Left colon (tissue), 2 donors: ENCODE data around the gene BCAS3. TPM values are rescaled to one million over a fixed set of nuclear protein-coding genes. Genes with fewer than 3 reads are reported as not detected.

Experiments
- ATAC-seq: fragments of 200-7000 bp; cut with Tn5 transposase; one replicate; pipeline ENCODE4 v1.9.1; 2020; ENCODE audit warnings: mild to moderate bottlenecking, moderate library complexity
- DNase-seq, 2 donors: peaks; one replicate each; pipeline ENCODE4 v3.0.0-alpha.2; 2020
- intact Hi-C, 2 donors: fragments of 100-400 bp; cut with DNase I in 1 of 2; cut with micrococcal nuclease in 1 of 2; formaldehyde crosslinking; loops; one replicate each; pipeline versions ENCODE4 v1.11.2 to v1.14.0; 2022; cut with DNase I, micrococcal nuclease
- total RNA-seq, 2 donors: library from RNA; stranded (reverse); fragmentation: NEBNext Ultra II Directional; extraction: Animal tissue kit (Norgen Biotek cat#: 25700); gene quantifications; one replicate each; pipeline ENCODE4 v1.2.1, GENCODE V29; 2021
- donor health status: DM: no; HTN: no; CAD: no.
- donor health status: DM: yes; HTN: yes; CAD: no.

Gene BCAS3
- total RNA-seq, 2 donors from 2014 or later, result 19.9 to 20.2 TPM

- intact Hi-C loops, result no loop called here
- ATAC-seq, result no peak
Observed at GRCh38 chr17:61362396-61362795, 684.7 kb downstream of the BCAS3 start.

GRCh38 chr17:61362852-61363600 is 685.4 kb downstream of the BCAS3 start:
- ATAC-seq (no peak), DNase-seq (no peak)
- intact Hi-C loops, result no loop called here

More at GRCh38 chr17:61362396-61362795, 684.7 kb downstream of the BCAS3 start:
- DNase-seq, result no peak

- intact Hi-C loops, result no loop called here
- DNase-seq (no peak), ATAC-seq (no peak)
Observed at GRCh38 chr17:61363601-61364462, 686.2 kb downstream of the BCAS3 start.

- ATAC-seq (no peak), DNase-seq (no peak)
- intact Hi-C loops, result no loop called here
Observed at GRCh38 chr17:61364463-61364846, 686.8 kb downstream of the BCAS3 start.

- intact Hi-C loops, result no loop called here
- no peak for ATAC-seq
- DNase-seq, result no peak
Observed at GRCh38 chr17:61366076-61366714, 688.5 kb downstream of the BCAS3 start.

GRCh38 chr17:61366715-61367413 is 689.2 kb downstream of the BCAS3 start:
- DNase-seq (no peak), ATAC-seq (peak; percentile 58)
- intact Hi-C loops, result no loop called here

GRCh38 chr17:61368049-61368831 is 690.6 kb downstream of the BCAS3 start:
- ATAC-seq (no peak), DNase-seq (no peak)
- intact Hi-C loops, result no loop called here

- intact Hi-C loops, result no loop called here
- ATAC-seq, result no peak
Observed at GRCh38 chr17:61368832-61369450, 691.3 kb downstream of the BCAS3 start.

GRCh38 chr17:61369751-61370150 is 692.1 kb downstream of the BCAS3 start:
- ATAC-seq (no peak), DNase-seq (no peak)
- intact Hi-C loops, result no loop called here

More at GRCh38 chr17:61368832-61369450, 691.3 kb downstream of the BCAS3 start:
- DNase-seq, result no peak

- intact Hi-C loops, result no loop called here
- ATAC-seq, result no peak
- no peak for DNase-seq
Observed at GRCh38 chr17:61371179-61371578, 693.5 kb downstream of the BCAS3 start.

GRCh38 chr17:61371606-61372005 is 694.0 kb downstream of the BCAS3 start:
- DNase-seq, result no peak
- intact Hi-C loops, result no loop called here
- ATAC-seq, result no peak

- no peak for DNase-seq
- ATAC-seq, result no peak
- intact Hi-C loops, result no loop called here
Observed at GRCh38 chr17:61372436-61372835, 694.8 kb downstream of the BCAS3 start.

- DNase-seq (no peak), ATAC-seq (no peak)
- intact Hi-C loops, result no loop called here
Observed at GRCh38 chr17:61376931-61377838, 699.5 kb downstream of the BCAS3 start.

- intact Hi-C loops, result no loop called here
- ATAC-seq, result no peak
- no peak for DNase-seq
Observed at GRCh38 chr17:61378658-61379456, 701.2 kb downstream of the BCAS3 start.

- no peak for DNase-seq
- intact Hi-C loops, result no loop called here
- no peak for ATAC-seq
Observed at GRCh38 chr17:61379457-61380216, 702.0 kb downstream of the BCAS3 start.
